HG03342 (cell line): ENCODE measurements around the gene FKBP14.

Experiments used
- ATAC-seq: cut with Tn5 transposase; IDR thresholded peaks from one replicate; pipeline ENCODE4 v1.9.1; 2021; ENCODE audit warnings: mild to moderate bottlenecking, moderate library complexity; ENCODE audit not compliant: unreplicated experiment

FKBP14 gene

DNA sequence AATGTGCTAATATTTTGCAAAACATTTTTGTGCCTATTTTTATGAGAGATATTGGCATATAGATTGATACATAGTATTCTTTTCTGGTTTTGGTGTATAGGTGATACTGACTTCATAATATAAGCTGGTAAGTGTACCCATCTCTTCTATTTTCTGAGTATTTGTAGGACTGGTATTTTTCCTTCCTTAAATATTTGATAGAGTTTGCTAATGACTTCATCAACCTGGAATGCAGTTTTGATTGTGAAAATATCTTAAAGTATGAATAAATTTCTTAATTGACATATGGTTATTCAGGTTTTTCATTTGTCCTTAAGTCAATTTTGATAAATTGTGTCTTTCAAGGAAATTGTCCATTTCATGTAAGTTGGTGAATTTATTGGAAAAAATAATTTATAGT lies 30.9 kb downstream of the FKBP14 start:
- no peak for ATAC-seq

DNA sequence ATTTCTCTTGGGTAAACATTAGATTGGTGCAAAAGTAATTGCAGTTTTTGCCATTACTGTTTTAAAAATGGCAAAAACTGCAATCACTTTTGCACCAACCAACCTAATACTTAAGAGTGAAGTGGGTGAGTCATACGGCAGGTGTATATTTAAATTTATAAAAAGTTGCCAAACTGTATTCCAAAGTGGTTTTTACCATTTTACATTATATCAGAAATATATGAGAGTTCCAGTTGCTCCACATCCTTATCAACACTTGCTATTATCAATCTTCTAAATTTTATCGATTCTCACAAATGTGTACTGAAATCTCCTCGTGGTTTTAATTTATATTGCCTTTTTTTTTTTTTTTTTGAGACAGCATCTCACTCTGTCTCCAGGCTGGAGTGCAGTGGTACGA lies 33.4 kb downstream of the FKBP14 start:
- no peak for ATAC-seq

DNA sequence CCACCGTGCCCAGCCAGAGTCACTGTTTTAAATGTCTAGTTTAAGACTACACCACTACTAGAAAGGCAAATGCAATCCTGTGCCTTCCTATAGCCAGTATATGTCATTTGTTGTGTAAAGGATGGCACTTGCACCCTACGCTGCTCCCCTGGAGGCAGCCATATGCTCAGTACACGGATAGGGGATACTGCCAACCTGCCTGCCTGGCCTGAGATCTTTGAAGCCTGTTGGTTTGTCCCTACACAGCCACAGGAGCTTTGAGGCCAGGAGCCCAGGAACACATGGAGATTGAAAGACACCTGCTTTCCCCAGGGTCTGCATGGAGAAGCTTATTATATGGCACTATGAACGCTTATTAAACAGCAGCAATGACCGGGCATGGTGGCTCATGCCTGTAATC lies 34.6 kb downstream of the FKBP14 start:
- ATAC-seq, result no peak

DNA sequence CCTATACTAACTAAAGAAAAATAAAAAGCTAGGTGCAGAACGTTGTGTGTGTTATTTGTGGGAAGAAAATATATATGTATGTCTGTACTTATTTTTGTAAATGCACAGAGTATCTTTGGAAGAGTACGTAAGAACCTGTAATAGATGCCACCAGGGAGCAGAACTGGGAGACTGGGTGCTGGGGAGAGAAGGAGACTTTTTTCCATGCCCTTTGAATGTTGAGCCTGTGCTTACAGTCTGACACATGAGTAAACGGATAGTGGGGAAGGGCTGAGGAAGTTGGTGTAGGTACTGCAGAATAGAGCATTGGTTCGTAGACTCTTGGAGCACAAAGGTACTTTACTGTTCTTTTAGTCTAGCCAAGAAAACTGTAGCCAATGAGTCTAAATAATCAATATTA lies 35.6 kb downstream of the FKBP14 start:
- no peak for ATAC-seq

- no peak for ATAC-seq
These were observed 37.1 kb downstream of the FKBP14 start, which contains the start of gene SCRN1 for GRCh38 chr7:29989257-29989995. Gene SCRN1, minus strand, starts transcription at chr7:29989801. Its CDS starts 20,734 bp downstream, at chr7:29969067.

DNA sequence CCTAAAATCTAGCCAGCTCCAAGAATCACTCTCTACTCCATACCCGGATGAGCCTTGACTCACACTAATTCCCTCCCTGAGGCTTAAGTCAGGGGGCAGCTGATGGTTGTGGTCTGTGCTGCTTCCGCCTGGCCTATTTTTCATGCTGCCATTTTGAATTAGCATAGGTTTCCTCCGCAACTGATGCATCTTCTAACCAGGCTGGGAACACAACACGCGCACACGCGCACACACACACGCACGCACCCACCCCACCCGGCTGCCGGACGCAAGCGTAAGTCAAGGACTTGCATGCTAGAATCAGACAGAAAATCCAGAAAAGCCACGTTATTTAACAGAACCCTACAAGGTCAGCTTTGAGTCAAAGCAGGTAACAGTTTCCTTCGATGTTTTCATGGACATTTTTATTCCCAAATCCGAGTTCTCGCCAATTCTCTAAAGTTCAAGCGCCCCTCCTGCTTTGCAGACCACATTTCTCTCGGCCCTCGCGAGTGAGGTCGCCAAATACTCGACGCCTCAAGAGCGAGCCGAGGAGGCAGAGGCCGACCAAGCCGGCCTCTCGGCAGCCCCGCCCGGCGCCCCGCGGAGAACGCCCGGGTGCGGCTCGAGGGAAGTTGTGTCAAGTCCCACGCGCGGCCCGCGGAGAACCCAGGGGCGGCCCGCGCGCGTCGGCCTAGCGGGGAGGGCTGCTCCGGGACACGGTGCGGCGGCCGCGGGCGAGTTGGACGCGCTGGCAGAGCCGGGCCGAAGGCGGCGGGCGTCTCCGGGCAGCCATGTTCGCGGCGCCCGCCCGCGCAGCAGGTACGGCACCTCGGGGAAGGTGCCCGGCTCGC lies 37.9 kb downstream of the FKBP14 start:
- peak; percentile 38 for ATAC-seq

GRCh38 chr7:29987811-29988317 lies 38.6 kb downstream of the FKBP14 start:
- ATAC-seq, result no peak

DNA sequence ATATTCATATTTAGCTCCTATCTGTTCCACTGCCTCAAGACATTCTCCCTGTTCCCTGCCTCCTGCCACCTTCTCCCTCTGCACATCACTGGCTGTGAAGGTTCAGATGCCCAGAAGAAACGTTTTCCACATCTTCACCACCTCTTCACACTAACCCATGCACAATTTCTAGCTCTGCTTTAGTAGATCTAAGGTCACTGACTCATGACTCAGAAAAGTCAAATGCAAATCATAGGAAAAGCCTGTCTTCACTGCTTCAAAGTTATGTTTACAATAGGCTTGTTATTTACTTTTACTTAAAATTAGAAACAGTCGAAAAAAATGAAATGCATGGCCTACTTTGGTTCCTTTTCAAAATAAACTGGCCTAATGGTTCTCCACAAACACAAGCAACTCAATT lies 39.4 kb downstream of the FKBP14 start:
- no peak for ATAC-seq

- ATAC-seq, result no peak
These were observed 46.4 kb downstream of the FKBP14 start for GRCh38 chr7:29980151-29980550.

GRCh38 chr7:29977886-29978651 lies 48.4 kb downstream of the FKBP14 start:
- ATAC-seq, result no peak

GRCh38 chr7:29976673-29977415 lies 49.7 kb downstream of the FKBP14 start:
- no peak for ATAC-seq

DNA sequence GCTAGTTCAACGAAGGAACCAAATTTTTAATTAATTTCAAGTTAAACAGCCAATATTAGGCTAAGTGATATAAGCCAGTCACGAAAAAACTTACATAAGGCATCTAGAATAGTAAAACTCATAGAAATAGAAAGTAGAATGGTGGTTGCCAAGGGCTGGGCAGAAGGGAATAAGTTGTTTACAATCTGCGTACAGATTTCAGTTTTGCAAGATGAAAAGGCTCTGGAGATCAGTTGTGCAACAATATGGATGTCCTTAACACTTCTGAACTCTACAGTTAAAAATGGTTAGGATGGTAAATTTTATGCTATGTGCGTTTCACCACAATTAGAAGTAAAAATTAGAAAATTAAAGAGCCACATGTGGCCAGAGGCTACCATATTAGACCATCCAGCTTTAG lies 50.2 kb downstream of the FKBP14 start:
- ATAC-seq, result no peak

DNA sequence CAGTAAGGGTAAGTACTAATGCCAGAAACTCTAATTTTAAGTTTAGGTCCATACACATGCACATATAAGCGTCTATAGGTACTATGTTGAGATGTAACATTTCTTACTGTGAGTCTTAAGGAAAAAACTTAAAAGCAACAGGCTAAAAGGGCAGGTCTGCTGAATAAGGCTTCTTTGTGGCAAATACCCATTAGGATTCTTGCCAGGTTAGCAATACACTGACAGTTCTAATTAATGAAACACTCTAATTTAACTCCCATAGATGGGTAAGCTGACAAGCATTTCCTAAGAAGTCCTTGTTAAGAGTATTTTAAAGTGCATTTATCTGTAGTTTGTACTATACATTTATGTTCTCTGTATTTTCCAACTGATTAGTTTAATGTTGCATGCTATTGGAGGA lies 50.9 kb downstream of the FKBP14 start:
- ATAC-seq, result no peak

GRCh38 chr7:29974286-29974685 lies 52.2 kb downstream of the FKBP14 start:
- ATAC-seq, result no peak

DNA sequence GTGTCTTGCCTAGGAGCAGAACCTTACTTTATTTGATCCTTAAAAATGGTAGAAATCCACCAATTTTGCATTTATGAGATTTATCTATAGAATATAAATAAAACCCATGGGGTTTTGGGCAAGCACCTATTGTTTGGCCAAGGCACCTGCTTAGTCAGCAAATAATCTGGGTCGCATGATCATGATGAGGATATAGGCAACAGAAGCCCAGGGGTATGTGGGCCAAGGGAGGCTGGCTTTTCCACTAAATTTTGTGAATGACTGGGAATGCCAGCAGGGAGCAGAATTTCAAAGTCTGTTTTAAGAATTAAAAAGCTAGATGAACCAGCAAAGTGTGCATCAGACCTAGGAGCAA lies 54.2 kb downstream of the FKBP14 start:
- ATAC-seq, result no peak

DNA sequence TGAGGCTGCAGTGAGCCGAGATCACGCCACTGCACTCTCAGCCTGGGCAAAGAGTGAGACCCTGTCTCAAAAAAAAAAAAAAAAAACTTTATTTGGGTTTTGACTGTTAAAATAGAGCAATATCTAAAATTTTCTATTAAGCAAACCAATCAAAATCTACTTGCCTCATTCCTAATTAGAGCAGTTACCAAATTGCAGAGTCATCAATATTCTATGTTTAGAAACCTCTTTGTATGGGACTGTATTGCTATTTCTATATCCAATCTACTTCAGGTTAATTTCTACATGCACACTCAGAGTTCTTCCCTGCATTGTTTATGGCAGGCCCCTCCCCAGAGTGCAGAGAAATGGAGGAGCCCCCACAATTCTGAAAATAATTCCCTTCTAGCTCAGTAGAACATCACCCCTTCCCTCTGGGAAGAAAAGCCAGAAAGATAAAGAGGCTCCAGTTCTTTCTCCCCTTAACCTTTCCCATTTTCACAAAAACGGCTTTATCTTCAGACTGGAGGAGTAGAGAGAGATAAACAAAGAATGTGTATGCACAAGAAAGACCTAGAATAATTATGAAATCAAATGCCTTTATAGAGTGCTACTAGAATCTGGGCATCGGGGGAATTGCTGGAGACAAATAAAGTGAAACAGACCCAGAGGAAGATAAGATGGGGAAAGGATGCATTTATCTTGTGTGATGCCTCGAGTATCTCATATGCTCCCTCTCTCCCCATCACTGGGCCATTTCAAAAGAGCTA lies 54.8 kb downstream of the FKBP14 start:
- no peak for ATAC-seq

GRCh38 chr7:29970158-29970557 lies 56.3 kb downstream of the FKBP14 start:
- no peak for ATAC-seq

GRCh38 chr7:29969738-29970137 lies 56.8 kb downstream of the FKBP14 start:
- ATAC-seq, result no peak

GRCh38 chr7:29968683-29969395 lies 57.7 kb downstream of the FKBP14 start:
- no peak for ATAC-seq
